GM12864 (cell line): ENCODE data around the gene PSMD6.

Source experiments
- DNase-seq: peaks from one replicate; pipeline ENCODE4 v3.0.0-alpha.2; 2011; ENCODE audit warnings: low read depth
- H3K4me3 ChIP-seq: 2 replicates; pipeline ENCODE4 v1.5.1; 2011; ENCODE audit warnings: mild to moderate bottlenecking, low read depth, low read length, control low read depth
- TF ChIP-seq, protein P1 (sequence below): IDR thresholded peaks from 2 replicates; pipeline ENCODE4 v1.5.1; 2011; ENCODE audit warnings: low read depth, mild to moderate bottlenecking, moderate library complexity, low read length, control low read depth, inconsistent platforms; ENCODE audit errors: missing control alignments

PSMD6 gene

DNA sequence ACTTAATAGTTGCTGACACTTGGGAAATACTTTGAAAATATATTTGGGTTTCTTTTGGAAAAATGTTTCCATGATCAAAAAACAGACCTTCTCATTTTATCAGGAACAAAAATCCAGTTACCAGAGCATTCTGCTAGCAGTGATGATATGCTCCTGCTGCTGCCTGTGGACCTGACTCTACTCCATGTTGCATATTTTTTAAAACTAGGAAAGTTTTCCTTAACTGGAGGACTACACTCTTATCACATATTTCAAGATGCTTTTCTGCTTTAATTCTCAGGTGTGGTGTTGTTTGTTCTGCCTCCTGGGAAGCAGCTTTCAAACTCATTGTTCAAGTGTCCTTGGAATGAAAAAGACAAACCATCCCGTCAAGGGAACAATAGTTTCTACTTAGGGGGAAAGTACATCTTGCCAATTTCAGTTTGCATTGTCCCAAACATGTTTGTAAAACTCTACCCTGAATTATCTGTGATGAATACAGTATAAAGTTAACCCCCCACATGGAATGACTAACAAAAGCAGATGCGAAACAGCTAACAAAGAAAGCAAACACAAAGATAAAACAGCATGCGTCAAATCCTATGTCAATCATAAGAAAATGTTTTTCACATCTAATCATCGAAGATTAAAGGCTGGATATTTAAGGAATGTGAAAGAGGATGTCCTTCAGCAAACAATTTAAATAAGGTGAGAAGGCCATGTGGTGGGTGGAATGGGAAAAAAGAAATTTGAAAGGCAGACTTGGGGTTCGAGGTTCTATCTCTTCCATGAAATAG, 40.1 kb upstream of the PSMD6 start:
- DNase-seq: no peak
- no peak overlapping the region for H3K4me3 ChIP-seq
- TF ChIP-seq, protein P1, sequence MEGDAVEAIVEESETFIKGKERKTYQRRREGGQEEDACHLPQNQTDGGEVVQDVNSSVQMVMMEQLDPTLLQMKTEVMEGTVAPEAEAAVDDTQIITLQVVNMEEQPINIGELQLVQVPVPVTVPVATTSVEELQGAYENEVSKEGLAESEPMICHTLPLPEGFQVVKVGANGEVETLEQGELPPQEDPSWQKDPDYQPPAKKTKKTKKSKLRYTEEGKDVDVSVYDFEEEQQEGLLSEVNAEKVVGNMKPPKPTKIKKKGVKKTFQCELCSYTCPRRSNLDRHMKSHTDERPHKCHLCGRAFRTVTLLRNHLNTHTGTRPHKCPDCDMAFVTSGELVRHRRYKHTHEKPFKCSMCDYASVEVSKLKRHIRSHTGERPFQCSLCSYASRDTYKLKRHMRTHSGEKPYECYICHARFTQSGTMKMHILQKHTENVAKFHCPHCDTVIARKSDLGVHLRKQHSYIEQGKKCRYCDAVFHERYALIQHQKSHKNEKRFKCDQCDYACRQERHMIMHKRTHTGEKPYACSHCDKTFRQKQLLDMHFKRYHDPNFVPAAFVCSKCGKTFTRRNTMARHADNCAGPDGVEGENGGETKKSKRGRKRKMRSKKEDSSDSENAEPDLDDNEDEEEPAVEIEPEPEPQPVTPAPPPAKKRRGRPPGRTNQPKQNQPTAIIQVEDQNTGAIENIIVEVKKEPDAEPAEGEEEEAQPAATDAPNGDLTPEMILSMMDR: no peak

DNA sequence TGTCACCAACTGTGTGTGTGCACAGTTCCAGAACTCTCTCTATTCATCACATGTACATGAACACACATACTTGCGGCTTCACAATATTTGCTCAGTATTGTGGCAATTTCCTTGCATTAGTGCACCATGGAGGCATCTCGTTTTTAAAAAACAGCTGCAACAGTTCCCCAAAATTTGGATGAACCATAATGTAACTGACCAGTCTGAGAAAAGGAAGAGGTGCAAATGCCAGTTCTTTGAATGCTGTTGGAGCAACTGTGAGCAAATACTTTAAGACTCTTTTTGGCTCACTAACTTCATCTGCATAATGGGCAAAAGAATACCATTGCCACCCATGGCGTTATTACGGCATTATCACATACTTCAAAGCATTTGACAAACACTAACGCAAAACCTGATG, 38.3 kb upstream of the PSMD6 start:
- no peak for DNase-seq
- no peak overlapping the region for H3K4me3 ChIP-seq
- TF ChIP-seq, protein P1: no peak

DNA sequence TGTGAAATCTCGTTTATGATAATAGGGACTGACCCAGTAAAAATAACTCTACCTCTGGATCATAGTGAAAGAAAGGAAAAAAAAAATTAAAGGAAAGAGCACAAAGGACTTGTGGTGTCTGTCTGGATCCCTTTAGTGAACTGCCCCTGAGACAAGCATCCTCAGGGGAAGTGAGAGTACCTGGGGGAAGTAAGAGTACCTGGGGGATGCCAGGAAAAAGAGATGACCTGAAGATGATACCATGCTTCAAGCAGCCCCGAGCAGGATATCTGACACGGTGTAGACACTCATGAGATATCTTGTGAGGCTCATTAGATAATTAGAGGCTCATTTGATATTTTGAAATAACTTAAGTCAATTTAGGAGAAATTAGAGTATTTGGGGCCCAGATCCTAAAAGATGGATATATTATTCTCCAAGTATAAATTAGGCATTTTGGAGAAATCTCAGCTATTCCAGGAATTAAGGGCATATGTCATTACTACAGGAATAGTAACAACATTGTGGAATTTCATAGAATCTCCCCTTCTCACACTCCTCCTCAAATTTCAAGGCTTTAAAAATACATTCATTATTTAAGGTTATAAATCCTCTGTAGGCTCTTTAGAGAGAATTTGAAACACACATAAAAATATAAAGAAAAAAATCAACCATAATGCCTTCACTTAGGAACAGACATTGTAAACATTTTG, 36.3 kb upstream of the PSMD6 start:
- DNase-seq: no peak
- TF ChIP-seq, protein P1: no peak
- H3K4me3 ChIP-seq: no peak overlapping the region

DNA sequence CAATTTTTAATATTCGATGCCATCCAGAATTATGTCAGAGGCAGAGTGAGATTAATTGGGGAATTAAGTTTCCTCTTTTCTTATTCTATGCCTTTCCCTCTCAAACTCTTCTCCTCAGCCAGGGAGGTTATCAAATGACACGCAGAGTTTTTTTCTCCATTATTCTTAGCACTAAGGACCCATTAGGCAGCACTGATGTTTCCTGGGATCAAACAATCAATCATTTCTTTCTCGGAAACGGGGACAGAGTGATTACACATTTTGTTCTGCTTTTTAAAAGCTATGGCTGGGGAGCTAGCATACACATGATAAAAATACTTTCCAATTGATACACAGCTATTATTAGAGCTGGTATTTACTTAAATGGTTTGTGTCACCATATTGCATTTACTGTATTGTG, 35.3 kb upstream of the PSMD6 start:
- H3K4me3 ChIP-seq: no peak overlapping the region
- DNase-seq: no peak

DNA sequence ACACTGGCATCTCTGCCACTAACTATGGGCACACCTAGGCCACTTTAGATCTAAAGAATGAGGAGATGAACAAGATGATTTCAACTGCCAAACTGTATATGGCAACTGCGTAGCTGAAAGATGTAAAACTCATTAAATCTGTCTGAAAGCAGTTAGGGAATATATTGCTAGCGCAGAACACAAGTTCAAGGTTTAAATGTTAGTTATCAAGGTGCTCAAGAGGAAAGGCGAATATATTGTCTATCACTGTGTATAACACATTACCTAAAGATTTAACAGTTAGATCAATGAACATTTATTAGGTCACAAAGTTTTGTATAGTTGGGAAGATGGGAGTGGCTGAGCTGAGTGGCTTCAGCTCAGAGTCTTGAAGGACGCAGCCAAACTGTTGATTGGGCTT, 33.9 kb upstream of the PSMD6 start:
- DNase-seq: no peak
- no peak overlapping the region for H3K4me3 ChIP-seq
- TF ChIP-seq, protein P1: no peak

More for the DNA sequence above, 35.3 kb upstream of the PSMD6 start:
- TF ChIP-seq, protein P1: no peak

DNA sequence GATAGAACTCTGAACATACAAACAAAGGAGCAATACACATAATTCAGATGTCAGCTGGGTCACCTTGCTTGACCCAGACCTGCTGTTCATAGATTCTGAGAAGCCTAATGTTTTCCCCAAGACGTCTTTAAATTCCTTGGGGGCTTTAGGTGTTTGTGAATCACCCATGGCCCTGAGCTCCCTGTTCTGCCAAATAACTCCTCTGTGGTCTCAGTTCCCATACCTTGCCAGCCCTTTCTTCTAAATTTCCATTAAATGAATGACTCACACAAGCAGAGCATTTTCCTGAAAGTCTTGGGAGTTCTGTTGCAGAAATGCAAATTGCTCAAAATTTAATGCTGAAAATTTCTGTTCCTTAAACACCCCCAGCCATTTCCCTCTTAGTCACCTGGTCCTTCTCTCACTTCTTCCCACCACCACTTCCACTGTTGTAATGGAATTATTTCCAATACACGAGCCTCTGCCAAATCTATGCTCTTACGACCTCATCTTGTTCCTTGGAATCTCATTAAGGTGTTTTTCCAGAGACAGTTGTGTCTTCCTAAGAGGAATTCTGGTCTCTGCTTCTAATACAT, 33.4 kb upstream of the PSMD6 start:
- no peak for DNase-seq
- no peak overlapping the region for H3K4me3 ChIP-seq
- TF ChIP-seq, protein P1: no peak
